ENCODE data around the gene GLIS1. TPM values are rescaled to one million over a fixed set of nuclear protein-coding genes. Genes with fewer than 3 reads are reported as not detected.

Gene GLIS1
- total RNA-seq, 1 experiment from 2014 or later, result 0.24 TPM

DNA sequence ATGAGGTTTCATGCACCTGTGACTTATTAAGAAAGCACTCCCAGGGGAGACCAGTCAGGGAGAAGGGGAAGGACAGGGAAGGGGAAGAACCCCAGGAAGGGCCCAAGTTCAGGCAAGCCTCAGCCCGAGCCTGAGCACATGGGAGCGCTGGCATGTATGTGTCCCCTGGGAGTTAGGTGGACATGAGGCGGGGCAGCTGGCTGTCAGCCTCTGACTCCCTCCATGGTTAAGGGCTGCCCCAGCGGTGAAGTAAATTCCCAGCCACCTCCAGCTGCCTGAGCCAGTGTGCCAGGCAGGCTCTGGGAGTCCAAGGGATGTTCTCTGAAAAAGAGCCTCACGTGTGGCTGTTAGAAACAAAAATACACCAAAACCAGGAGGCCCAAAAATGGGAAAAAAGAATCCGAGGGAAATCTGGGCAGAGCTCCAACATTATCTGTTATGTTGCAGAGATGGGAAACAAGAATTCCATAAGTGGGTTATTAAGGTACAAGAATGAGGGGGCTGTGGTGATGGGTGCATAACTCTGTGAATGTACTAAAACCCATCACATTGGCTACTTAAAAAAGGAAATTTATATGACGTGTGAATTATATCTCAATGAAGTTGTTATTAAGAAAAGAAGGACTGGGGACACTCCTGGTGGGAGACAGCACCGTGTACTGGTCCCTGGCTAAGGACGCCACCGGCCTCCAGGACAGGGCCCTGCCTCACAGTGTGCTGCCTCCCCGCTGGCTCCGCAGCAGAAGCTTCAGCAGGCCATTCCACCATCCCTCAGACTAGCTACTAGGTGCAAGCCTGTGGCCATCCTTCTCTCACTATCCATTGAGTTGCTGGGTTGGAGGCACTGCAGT is 261.1 kb downstream of the GLIS1 start:
- Mint-ChIP-seq H3K27ac (no peak overlapping the region), H3K4me1 (0 out of 2 replicates have a peak, but pooled peaks cover 8% of the 10 kb centered on the region), H3K27me3 (ENCODE audit: low read depth) (peaks cover 15% of the 10 kb centered on the region), H3K36me3 (no peaks in the 10 kb centered on the region), H3K9me3 (0 out of 2 replicates have a peak, but pooled peaks cover 3% of the 10 kb centered on the region), H3K4me3 (no peak overlapping the region)
- no peak for DNase-seq (ENCODE audit: low spot score)
- POLR2A ChIA-PET, result no interaction called here
- CTCF ChIA-PET, result interaction anchor here (0.6 kb wide), 2 partner anchors 8 to 119 kb away, joined by 3 read pairs; no protein-coding TSS in a partner anchor
- ATAC-seq, result no peak
- TF ChIP-seq, protein P1, sequence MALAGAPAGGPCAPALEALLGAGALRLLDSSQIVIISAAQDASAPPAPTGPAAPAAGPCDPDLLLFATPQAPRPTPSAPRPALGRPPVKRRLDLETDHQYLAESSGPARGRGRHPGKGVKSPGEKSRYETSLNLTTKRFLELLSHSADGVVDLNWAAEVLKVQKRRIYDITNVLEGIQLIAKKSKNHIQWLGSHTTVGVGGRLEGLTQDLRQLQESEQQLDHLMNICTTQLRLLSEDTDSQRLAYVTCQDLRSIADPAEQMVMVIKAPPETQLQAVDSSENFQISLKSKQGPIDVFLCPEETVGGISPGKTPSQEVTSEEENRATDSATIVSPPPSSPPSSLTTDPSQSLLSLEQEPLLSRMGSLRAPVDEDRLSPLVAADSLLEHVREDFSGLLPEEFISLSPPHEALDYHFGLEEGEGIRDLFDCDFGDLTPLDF (CRISPR knock-in tag; IDR thresholded peaks at IDR 0.05), result no peak
- TF ChIP-seq ATF2 (CRISPR knock-in tag; IDR thresholded peaks at IDR 0.05; ENCODE audit: borderline replicate concordance, low read depth) (no peak), ZNF425 (CRISPR knock-in tag; conservative IDR thresholded peaks at IDR 0.05) (no peak), CDX4 (CRISPR knock-in tag; IDR thresholded peaks at IDR 0.05; ENCODE audit: borderline replicate concordance) (no peak), ATF6 (CRISPR knock-in tag; IDR thresholded peaks at IDR 0.05) (no peak), E2F5 (CRISPR knock-in tag; IDR thresholded peaks at IDR 0.05) (no peak), CREM (CRISPR knock-in tag; IDR thresholded peaks at IDR 0.05) (no peak), TCF7 (CRISPR knock-in tag; IDR thresholded peaks at IDR 0.05; ENCODE audit: low read depth) (no peak), OVOL2 (CRISPR knock-in tag; IDR thresholded peaks at IDR 0.05; ENCODE audit: borderline replicate concordance) (no peak), JUN (CRISPR knock-in tag; IDR thresholded peaks at IDR 0.05) (no peak), ETV6 (CRISPR knock-in tag; IDR thresholded peaks at IDR 0.05) (no peak), TP53 (CRISPR knock-in tag; IDR thresholded peaks at IDR 0.05) (no peak), TEAD1 (CRISPR knock-in tag; IDR thresholded peaks at IDR 0.05) (no peak), ZNF232 (CRISPR knock-in tag; IDR thresholded peaks at IDR 0.05) (no peak), MLX (CRISPR knock-in tag; IDR thresholded peaks at IDR 0.05) (no peak), ARID4B (CRISPR knock-in tag; IDR thresholded peaks at IDR 0.05; ENCODE audit: borderline replicate concordance) (no peak)
- TF ChIP-seq, protein P2, sequence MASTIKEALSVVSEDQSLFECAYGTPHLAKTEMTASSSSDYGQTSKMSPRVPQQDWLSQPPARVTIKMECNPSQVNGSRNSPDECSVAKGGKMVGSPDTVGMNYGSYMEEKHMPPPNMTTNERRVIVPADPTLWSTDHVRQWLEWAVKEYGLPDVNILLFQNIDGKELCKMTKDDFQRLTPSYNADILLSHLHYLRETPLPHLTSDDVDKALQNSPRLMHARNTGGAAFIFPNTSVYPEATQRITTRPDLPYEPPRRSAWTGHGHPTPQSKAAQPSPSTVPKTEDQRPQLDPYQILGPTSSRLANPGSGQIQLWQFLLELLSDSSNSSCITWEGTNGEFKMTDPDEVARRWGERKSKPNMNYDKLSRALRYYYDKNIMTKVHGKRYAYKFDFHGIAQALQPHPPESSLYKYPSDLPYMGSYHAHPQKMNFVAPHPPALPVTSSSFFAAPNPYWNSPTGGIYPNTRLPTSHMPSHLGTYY (CRISPR knock-in tag; IDR thresholded peaks at IDR 0.05), result no peak
